DMS 273 treated with DMSO at 0.1 percent for 48 hours (cell line): ENCODE data around the gene ATF6.
"Not testable (repeated sequence)": the region's sequence is repeated elsewhere in the genome, so short reads cannot be mapped to it uniquely, and the experiment has no call there.

Source experiments
- DNase-seq: peaks from one replicate; lab custom pipeline; 2025; lab: John Stamatoyannopoulos, UW

ATF6 gene

DNA sequence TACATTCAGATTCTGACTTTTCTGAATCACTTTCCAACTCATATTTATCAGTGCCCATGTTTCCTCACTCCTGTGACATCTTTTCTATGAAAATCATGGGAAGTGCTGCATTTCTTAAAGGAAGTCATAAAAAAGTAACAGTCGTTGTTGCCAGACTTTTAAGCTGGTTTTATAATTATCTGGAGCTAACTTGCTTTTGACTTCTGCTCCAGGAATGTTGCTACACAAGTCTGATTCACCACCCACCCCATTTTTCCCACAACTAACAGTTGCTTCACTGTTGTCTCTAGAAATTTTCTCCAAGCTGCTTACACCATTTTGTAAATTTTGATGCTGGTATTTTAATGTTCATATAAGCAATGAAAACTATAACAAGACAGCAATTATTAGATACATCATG is 32.6 kb upstream of the ATF6 start:
- no peak for DNase-seq

GRCh38 chr1:161735837-161736236 is 30.3 kb upstream of the ATF6 start:
- DNase-seq, result no peak

GRCh38 chr1:161736335-161736969 is 29.7 kb upstream of the ATF6 start:
- DNase-seq, result no peak

DNA sequence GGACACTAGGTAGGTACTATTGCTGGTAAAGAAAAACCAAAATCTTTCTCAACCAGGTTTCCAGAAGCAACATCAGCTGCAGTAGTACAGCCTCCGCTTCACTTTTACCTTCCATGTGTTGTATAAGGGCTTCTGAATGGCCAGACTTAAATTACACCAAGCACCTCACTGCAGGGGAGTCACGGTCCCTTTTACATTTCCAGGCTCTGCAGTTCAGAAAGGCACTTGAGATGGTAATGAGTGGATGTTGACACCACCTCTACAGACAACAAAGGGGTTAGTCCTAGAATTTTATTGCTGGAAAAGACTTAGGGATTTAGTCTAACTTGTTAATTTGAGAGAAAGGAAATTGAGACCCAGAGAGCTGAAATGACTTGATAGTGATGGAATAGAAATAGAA is 28.5 kb upstream of the ATF6 start:
- no peak for DNase-seq

- peak; percentile 35 for DNase-seq
Measured at GRCh38 chr1:161738627-161739287, 27.4 kb upstream of the ATF6 start.

DNA sequence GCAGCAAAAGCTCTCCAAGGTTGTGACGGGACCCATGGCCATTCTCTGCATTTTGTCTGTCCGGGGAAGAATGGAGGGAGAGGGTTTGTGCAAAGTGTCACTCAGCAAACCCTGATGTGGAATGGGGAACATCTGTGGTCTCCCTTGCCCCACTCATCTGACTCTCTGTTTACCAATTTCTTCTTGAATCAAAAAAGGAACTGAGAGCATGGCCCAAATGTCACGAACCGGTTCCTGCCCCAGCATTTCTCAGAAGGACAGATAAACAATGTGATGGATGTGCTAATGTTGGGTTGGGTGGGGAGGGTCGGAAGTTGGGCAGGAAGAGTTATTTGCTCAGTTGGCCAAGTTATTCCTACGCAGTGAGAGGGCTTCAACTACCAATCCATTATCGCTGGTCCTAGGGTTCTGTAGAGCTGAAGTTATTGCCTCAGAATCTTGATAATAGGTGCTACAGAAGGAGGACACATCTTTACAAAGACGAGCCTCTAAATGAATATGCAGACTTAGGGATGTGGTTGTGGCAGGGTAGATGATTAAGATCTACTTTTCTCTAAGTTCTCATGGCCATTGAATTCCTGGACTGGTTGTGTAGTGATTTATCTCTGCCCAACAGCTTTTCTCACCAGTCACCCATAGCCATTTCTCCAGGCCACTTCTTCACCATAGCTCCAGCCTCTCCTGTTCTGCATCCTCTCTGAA is 26.1 kb upstream of the ATF6 start:
- no peak for DNase-seq

DNA sequence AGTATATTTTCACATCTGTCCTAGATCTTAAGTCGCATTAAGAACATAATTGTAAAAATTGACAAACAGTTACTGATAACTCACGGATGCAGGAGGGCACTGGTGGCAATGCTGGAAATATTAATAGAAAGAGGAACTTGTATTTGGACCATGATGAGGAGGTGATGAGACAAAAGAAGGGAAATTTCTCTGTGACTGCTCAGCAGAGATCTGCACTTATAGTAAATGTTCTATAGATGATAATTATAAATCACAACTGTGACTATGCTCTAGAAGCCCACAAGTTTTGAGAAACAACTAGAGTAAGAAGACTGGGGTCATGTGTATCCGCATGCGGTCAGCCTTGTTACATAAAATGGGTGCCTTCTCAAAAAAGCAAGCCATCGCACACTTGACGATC is 25.2 kb upstream of the ATF6 start:
- DNase-seq, result no peak

DNA sequence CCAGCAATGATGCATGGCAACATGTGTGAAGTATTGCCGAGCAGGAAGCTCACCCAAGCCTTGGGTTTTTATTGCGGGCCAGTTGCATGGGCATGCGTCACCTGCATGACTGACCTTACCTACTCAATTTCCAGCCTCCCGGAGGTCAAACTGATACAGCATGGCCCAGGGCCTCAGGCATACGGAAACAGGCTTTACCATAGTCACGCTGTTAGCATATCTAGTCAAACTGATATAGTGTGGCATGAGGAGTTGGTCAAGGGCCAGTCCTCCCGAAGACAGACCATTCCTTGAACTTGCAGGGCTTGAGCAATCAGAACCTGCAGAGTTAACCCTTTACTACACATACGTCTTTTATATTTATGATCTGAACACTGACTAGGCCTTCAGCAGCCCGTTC is 22.9 kb upstream of the ATF6 start:
- DNase-seq, result no peak

DNA sequence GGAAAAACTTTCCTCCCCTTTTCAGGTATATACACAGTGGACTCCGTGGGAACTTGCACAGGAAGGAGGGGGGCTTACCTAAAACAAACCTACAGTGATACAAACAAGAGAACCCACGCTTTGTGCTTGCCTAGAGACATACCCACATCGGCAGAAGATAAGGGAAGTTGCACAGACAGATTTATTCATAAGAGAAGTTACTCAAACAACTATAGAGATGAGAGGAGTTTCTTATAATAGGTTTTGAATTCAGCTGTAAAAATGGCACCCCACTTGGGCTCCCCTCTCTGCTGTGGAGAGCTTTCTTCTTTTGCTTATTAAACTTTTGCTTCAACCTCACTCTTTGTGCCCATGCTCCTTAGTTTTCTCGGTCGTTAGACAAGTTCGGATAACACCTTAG is 18.3 kb upstream of the ATF6 start:
- DNase-seq, result no peak

DNA sequence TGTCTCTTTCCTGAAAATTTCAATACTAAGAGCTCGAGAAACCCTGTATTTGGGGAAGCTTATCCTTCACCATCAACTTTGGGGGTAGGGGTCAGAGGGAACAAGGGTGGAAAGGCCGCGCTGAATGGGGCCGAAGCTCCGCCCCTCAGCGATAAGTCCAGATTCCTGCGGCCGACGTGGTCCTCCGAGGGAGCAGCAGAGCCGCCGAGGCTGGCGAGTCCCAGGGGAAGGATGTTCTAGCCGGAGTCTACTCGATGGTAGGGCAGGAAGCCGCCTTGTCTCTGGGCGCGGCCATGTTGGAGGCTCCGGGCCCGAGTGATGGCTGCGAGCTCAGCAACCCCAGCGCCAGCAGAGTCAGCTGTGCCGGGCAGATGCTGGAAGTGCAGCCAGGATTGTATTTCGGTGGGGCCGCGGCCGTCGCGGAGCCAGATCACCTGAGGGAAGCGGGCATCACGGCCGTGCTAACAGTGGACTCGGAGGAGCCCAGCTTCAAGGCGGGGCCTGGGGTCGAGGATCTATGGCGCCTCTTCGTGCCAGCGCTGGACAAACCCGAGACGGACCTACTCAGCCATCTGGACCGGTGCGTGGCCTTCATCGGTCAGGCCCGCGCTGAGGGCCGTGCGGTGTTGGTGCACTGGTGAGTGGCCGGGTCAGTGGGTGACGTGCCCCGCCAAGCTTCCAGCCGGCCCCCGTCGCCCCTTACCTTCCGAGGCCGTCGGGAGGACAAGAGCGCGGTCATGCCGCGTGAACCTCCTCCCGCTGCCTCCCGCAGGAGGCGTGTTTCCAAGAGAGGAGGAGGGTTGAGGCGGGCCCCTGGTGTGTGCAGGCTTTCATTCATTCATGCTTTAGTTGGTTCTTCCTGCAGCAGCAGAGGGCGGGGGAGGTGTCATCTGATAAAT is 16.4 kb upstream of the ATF6 start, which contains the start of gene DUSP12:
Gene DUSP12 (plus strand): TSS at position 278 of the 899 bp plus-strand sequence. CDS start 16 bp downstream, at position 294.
- peak; percentile 92 for DNase-seq

DNA sequence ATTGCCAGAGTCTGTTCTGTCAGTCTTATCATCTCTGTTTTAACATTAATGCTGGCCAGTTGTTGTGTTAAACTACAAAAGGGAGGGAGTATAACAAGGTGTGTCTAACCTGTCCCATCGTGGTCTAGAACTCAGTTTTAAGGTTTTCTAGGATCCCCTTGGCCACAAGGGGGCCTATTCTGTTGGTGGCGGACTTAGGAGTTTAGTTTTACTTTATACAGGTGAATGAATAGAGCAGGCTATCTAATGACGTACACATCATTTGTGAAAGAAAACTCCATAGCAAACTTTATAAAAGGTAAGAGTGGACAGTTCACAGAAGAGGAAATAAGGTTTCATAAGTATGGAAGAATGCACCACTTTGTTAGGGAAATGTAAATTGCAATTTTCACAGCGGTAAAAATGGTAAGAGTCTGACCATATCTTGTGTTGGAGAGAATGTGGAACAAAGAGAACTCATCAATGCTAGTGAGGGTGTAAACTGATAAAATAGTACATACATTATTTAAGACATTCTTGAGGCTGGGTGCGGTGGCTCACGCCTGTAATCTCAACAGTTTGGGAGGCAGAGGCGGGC is 2.5 kb upstream of the ATF6 start:
- DNase-seq, result no peak

DNA sequence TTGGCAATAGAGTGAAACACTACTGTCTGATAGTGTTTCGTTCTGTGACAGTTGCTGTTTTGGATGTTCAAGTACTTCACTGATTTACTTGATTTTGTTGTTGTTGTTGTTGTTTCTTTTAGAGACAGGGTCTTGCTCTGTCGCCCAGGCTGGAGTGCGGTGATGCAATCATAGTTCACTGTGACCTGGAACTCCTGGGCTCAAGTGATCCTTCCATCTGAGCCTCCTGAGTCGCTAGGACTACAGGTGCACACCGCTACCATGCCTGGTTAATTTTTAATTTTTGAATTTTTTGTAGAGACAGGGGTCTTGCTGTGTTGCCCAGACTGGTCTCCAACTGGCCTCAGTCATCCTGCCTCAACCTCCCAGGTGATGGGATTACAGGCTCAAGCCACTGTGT is 2.3 kb downstream of the ATF6 start:
- no peak for DNase-seq

GRCh38 chr1:161768986-161769672 is 3.0 kb downstream of the ATF6 start:
- DNase-seq, result no peak

GRCh38 chr1:161769673-161770045 is 3.5 kb downstream of the ATF6 start:
- not testable (repeated sequence) for DNase-seq

- no peak for DNase-seq
Measured at GRCh38 chr1:161770250-161770649, 4.1 kb downstream of the ATF6 start.

GRCh38 chr1:161771161-161771560 is 5.0 kb downstream of the ATF6 start:
- DNase-seq, result no peak

DNA sequence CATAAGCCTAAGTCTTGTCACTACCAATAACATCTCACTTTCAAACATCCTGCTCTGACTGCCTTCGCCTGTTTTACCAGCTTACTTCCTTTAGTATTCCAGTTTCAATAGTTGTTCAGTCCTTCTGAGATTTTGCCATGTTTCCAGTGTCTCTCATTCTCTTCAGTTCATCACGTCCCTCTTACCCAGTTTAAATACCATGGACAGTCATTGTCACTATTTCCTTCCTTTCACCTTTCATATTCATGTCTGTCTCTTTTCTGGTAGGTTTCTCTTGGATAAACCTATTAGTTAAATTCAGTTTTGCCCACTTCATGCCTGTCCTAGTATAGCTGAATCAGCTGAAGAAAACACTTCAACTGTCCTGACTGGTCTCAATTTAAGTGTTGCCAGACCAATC is 5.9 kb downstream of the ATF6 start:
- DNase-seq, result no peak

DNA sequence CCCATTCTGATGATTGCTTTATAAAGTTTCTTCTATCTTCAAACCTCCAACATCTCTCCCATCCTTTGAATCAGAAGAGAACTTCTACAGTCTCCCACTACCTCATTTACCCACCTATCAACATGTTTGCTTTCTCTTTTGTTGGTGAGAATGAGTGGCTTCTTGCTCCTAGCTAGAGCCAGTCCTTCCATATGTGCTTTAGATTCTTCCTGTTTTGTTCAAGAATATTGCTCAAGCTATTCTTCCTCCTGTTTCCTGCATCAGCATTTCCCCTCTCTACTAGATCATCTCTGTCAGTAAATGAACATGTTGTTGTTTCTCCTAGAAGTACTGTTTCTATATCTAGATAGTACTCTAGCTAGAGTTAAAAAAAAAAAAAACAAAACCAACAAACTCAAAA is 6.3 kb downstream of the ATF6 start:
- DNase-seq, result no peak

GRCh38 chr1:161773791-161774190 is 7.7 kb downstream of the ATF6 start:
- no peak for DNase-seq

DNA sequence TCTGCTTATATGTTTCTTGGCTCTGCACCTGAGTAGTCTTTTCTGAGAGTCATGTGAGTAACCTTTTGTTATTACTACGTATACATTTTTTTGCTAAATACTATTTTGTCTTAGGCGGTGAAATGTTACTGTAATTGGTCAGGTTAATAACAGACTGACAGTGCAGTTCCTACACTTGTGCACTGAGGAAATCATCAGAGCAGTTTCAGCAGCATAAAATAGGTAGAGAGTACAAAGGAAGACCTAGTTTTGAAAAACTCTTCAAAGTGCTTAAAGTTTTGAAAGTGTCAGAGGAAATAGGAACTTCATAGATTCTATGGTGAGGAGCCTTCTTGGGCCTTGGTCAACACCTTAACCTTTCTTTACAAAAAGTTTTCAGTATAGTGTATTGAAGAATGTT is 11.1 kb downstream of the ATF6 start:
- DNase-seq, result no peak

DNA sequence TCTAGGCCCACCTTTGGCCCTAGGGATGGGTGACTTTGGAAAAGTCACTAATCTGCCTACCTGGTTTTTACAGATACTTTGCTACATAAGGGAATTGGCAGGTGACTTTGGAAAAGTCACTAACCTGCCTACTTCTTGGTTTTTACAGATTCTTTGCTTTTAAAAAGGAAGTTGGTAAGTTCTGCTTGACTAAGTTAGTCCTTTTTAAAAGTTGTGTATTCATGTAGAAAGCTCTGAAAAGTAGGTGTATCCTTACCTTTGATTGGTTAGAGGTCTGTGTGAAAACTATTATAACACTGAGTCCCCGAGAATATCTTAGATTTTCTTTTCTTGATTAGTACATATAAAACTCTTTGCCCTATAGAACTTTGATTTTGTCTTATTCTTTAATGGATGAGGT is 12.4 kb downstream of the ATF6 start:
- DNase-seq, result no peak
